ENCODE data around the gene VWF.

The VWF gene

DNA sequence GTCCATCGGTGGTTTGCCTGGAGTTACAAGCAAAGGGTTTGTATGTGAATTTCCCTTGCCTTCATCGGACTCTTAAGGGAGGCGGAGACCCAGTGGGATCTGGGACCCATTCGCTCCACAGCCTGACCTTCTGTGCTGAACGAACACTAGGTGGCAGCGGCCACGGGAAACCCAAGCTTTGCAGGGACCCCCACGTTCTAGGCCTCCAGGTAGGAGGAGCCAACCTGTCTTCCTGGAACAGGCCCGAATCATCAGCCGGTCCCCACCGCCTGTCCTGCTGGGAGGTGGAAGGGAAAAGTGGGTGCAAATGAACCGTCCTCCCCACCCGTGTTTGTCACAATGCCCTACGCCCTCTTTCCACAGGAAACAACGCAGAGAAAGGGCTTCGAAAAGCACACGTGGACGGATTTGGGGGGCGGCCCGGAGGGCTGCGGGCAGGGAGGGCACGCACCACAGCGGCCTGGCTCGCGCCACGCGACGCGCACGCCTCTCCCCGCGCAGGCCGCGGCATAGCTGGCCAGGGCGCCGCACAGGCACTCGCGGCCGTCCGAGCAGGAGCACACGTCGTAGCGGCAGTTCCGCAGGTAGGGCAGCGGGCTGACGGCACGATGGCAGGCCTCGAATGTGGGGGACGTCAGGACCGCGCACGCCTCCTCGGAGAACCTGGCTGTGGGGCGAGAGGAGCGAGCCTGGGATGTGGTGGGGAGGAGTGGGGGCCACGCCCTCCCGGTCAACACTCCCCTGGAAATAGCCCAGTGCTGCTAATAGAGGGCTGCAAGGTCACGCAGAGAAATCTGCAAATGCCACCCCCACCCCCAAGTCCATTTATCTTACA, 67.8 kb downstream of the VWF start:
- no peak for DNase-seq

DNA sequence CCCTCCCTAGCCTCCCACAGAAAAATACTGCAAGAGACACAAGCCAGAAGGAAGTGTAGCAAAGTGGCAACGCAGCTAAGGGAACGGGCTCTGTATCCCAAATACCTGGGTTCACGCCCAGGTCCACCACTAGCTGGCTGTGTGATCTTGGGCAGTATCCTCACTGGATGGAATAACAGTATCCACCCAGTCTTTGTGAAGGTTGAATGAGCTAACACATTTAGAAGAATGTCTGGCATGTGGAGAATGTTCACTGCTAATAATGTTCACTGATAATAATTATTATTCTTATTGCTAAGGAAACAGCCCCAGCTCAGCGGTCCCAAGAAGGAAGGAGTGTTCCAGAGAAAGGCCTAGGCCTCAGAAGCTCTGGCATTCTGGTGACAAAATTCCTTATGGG, 70.9 kb downstream of the VWF start:
- DNase-seq = no peak

DNA sequence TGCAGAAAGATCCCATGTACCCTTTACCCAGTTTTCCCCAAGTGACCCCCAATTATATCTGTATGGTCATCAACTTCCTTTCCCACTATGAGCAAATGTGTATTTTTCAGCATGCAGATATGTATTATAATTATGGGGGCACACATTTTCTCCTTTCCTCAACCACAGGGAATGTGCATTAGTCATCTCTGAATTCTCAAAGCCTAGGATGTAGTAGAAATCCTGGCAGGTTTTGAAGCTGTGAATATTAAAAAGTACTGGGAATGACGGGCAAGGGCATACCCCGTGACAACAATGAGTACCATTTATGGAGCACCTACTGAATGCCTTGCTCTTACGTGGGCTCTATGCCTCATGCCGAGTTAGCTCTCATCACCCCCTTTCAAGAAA, 71.5 kb downstream of the VWF start:
- DNase-seq = no peak

DNA sequence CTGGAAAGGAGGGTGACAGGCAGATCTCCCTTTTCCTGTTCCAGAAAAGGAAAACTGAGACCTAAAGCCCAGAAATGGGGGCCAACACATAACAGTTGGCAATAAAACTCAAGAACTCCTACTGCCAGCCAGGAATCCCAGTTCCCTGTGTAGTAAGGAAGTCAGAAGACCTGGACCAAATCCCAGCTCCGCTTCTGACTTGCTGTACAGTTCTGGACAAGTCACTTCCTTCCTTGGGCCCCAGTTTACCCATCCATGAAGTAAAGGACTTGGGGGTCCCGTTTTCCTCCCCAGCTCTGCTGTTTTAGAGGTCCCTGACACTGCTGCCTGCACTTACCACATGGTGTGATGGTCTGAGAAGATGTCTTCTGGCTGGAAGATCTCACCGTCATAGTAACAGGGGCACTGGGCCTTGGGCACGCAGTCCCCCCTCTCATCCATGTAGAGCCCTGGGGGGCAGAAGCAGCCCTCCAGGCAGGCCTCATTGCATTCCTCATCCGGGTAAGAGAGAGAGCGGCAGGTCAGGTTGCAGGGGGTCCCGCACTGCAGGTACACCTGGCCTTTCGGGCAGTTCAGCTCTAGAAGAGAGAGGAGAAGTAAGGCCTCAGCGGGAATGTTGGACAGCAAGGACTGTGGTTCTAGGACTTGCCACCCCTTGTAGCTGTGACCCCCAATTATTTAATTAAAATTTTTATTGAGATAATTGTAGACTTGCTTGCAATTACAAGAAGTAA, 72.1 kb downstream of the VWF start:
- no peak for DNase-seq

DNA sequence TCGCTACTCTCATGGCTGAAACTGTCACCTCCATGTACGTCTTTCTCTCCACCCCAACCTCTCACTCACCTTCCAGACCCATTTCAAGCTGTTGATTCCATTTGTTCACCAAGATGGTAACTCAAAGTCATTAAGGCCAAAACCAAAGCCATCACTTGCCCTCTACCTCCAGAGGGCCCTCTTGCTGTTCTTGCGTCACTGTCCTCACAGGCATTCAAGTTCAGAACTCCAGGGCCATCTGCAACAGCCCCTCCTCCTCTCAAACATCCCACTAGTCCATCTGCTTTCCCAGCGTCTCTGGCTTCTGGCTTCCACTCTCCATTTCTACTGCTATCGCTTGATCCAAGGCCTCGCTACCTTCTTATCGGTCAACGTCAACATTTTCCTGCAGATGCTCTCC, 74.5 kb downstream of the VWF start:
- DNase-seq = no peak

DNA sequence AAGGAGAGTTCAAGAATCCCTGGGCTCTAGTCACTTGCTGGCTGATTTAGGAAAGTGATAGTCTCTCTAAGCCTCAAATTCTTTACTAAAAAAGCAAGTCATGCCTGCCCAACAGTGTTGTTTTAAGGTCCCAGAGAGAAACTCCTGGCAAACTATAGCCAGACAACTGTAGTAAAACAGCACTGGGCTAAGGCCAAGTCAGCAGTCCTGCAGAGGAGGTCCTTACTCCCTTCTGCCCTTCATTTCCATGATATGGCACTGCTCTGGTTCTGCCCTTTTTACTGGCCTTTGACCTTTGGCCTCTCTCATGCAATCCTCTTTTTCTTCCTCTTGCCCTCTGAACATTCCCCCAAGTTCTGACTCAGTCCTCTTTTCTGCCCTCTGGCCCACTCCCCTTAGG, 74.9 kb downstream of the VWF start:
- DNase-seq = no peak

DNA sequence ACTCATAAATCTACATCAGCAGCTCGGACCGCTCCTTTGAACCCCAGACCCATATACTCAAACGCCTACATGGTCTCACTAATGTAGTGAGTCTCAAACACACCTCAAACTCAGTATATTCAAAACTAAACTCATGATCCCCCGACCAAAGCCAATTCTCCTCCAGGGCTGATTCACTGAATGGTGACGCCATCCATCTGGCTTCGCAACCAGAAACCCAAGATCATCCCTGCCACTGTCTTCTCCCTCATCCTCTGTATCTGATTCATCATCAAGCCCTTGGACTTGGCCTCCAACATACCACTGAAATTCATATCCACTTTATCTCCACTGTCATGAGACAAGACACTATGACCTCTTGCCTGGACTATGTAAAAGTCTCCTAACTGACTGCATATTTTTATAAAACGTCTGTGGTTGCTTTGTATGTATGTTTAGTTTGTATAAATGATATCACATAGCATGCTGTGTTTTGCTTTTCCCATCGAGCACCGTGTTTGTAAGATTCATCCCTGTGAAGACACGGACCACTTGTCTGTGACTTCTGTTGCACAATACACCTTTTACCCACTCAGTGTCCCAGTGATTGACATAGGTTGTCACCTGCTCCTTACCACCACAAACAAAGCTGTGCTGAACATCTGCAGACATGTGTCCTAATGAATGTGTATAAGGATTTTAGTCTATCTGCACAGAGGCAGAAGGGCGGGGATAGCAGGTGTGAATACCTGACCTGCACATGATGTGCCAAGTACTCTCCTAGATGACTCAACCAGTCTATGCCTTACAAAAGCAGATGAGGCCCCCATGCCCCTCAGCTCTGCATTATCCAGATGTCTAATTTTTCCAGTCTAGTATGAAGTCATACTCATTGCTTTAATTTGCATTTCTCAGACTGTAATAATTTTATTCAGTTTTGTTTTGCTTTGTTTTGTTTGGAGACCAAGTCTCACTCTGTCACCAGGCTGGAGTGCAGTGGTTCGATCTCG, 76.9 kb downstream of the VWF start:
- DNase-seq = peak in 1 of 2 donors; percentile 40

DNA sequence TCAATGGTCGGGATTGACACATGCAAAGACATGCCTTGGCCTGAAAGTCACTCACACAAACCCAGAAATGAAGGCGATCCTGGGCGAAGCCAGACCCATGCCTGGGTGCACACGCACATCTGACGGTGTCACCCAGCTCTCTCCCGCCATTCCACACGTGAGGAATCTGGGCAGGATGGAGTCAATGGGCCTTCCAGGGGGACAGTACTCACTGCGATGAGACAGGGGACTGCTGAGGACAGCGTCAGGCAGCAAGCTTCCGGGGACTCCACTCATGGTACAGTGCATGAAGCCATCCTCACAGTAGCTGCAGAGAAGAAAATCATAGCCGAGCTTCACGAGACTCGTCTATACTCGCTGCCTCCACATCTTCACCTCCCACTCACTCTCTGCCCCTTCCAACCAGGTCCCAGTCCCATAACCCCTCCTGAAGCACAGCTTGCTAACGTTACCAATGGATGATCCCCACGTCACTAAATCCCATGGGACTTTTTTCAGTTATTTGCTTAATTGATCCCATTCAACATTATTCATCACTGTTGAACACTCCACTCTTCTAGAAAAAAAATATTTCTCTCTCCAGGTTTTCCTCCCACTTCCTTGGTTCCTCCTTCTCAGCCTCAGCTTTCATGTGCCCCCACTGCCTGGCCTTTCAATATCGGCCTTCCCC, 77.8 kb downstream of the VWF start:
- no peak for DNase-seq

DNA sequence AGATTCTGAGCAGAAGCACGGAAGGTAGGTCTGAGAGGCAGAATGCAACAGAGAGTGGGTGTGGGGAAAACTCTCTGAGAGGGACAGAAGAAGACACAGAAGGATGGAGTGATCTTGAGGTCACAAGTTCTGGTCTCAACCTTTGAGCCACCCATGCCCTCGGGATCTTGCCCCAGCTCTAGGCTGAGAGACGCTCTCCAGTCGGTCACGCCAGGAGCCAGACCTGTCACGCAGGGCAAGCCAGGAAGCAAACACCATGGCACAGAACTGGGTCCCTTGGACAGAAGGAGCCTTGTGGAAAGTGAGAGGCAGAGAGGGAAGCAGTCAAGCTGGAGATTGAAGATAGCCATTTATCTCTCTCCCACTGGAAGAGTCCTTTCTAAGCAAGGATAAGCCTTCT, 79.0 kb downstream of the VWF start:
- no peak for DNase-seq

DNA sequence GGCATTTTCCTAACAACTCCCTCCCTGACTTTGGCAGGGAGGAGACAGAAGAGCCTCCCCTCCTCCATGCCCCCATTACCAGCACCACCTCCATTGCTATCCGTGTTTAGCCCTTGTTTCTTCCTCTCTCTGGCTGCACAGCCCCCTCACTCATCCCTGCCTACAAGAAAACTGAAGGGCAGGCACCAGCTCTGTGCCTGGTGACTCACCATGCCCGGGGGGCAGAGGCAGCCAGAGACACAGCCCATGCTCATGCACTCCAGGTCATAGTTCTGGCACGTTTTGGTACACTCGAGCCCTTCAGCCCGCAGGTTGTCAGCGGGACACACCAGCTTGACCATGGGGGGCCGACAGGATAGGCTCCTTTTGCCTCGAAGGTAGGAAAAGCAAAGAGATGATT, 80.4 kb downstream of the VWF start:
- DNase-seq = no peak

DNA sequence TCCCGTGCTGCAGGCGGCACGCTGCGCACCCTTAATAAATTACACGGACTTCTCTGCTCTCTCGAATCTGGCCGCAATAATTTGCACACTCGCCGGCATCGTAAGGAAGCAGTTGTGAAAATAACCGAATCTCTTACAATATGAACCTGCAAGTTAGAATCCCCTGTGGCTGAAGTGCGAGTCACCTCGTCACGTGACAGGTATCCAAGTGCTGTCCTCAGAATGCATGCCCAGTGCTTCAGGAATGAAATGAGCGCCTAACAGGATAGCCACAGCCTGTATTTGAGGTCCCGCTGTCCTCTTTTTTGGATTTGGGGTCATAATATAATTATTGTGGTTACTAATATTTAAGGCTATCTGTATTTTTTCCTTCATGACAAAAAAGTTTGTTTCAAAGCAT, 82.0 kb downstream of the VWF start:
- DNase-seq = no peak

DNA sequence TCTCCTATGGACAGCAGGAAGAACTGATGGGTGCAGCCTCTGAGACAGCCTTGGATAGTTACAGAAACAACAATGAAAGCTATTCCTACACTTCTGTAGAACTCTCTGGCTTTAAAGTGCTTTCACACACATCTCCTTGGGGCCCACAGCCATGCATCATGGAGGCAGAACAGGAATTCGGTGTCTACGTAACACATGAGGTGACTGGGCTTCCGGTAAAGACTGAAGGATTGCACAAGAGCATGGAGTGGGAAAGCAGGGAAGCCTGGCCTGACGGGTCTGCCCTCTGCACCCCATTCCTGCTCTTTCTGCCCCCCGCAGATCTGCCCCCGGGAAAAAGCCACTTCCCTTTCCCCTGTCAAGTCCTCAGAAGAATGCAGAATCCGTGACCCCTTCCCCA, 82.6 kb downstream of the VWF start:
- no peak for DNase-seq

DNA sequence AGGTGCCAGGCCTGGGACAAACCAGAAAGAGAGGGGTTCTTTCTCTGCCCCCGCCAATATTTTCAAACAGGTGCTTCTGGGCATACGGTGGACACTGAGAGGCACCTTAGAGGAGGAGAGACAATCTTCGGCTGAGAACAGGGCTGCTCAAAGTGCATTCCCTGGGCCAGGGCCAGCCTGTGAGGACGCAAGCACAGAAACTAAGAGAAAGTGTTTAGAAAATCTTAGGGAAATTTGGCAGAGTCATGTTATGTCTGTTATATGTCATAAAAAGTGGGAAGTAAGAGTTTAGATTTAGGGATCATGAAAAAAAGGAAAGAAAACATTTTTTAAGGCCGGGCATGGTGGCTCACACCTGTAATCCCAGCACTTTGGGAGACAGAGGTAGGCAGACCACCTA, 83.7 kb downstream of the VWF start:
- DNase-seq = no peak

DNA sequence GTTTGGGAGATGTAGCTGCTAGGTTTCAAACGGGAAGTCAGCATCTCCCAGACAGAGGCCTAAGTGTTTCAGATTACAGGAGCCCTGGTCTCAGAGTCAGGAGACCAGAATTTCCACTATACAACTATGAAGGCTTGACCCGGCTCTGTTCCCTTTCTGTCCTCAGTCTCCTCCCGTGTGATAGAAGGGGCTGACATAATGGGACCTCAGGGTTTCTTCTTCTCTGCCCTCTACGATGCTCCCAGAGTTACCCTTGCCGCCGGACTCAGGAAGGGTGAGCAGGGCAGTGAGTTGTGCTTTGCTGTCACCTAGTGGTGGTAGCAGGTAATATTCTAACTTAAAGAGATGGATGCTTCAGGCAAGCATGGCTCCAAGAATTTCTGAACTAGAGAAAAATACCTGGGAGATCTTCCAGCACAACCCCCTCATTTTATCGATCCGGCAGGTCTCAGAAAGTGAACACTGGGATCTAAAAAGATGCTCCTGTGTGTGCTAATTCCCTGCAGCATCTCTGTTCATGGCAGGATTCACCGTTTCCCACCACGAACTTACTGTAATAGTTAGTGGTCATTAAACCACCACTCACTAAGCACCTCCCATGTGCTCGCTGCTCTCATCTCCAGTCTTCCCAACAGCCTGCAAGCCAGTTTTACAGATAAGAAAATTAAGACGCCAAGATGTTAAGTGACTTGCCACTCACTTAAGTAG, 84.4 kb downstream of the VWF start:
- DNase-seq = peak; percentile 52 to 75

DNA sequence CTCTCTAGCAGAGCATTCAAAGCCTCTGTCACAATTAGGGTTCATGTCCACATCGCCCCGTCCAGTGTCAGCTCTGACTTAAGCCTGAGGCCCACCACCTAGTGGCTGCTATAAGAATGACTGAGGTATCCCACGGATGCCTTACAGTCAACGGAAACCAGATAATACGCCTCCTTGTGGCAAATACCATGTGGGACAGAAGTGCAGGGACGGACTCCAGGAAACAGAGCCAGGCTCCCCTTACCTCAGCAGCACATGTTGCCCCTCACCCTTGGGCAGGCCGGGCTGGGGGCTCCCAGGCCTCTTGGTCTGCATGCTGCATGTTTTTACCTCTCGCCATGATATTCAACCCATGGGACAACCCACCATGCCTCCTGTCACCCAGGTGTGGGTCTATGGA, 86.3 kb downstream of the VWF start:
- peak; percentile 71 to 91 for DNase-seq

DNA sequence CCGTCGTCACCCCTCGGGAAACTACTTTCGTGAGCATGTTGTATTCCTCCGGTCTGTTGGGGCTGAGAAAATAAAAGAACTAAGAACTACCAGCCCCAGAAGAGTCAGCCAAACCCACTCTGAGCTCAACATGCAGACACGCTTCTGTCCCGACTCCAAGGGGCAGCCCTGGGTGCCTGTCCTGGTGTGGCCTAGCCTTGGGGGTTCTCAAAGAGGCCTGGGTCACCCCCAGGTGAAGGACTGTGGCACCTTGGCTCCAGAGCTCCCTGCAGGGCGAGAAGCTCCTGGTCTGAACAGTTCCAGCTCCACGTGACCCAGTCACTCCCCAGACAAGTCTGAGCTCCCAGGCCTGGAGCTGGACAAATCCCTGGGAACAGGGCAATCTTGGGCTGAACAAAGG, 87.0 kb downstream of the VWF start:
- no peak for DNase-seq

DNA sequence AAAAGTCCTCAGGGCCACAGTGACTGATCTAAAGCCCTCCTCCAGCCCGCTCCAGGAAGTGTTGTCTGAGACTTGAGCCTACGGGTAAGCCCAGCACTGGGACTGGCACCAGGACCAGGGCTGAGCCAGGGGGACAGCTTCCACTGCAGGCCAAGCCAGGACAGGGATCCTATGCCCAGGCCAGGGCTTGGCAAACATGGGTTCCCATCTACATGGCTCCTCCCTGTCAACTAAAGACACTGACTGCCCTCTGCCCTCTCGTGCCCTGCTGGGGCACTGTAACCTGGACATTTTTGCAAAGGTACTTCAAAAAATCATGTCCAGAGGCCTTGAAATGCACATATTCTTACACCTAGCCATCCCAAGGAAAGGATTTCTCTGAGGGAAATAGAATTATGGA, 88.0 kb downstream of the VWF start:
- no peak for DNase-seq

DNA sequence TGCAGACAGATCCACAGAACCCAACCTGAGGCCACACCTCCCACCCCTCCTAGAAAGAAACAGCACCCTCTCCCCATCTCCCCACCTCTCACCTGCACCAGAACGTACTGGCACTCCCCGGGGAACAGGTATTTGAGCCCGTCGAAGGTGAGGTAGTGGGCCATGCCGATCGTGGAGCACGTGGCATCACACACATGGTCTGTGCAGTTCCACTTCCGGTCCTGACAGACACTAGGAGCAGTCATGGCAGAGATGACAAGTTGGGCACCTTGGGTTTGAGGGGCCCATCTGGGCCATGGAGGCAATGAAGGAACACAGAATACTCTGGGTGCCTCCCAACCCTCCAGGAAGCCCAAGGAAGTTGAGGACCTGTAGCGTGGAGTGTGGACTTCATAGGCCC, 89.9 kb downstream of the VWF start:
- DNase-seq = no peak

DNA sequence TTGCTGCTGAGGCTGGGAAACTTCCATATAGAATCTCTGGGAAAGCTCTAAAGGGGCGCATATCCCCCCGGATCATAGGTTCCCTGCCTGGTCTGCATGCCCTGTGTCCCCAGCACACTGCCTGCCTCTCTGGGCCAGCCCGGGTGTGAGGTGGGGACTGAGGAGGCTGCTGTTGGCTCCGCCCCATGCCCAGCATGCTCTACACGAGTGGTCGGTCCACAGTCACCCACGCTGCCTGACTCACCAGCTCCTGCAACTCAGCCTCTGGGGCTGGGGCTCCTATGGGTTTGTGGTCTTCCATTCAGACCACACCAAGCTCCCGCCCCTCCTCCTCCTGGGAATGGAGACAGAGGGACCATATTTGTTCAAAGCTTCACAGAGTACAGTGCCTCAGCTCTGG, 90.9 kb downstream of the VWF start:
- DNase-seq = no peak

DNA sequence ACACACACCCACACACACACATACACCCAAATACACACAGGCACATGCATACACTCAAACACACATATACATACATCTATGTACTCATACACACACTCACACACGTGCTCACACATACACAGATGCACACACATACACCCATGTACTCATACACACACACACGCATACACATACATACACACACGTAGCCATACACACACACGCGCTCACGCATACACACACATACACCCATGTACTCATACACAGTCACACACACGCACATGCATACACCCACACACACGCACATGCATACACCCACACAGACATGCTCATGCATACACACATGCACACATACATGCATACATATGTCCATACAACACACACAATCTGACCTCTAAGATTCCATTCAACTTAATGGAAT, 91.7 kb downstream of the VWF start:
- DNase-seq = no peak

DNA sequence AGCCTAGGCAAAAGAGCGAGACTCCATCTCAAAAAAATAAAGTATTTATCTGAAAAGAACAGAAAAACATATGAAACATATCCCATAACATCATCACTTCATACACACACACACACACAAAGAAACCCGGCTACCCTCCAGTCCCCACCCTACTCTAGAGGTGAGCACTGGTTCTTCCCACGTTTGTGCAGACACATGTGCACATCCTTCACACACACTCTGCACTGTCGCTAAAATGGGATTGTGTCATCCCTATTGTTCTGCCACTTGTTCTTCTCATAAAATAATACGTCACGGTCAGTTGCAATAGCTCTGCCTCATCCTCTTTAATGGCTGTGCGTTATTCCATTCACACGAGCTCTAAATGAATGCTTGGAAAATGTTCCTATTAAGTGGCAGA, 93.5 kb downstream of the VWF start:
- DNase-seq = no peak

DNA sequence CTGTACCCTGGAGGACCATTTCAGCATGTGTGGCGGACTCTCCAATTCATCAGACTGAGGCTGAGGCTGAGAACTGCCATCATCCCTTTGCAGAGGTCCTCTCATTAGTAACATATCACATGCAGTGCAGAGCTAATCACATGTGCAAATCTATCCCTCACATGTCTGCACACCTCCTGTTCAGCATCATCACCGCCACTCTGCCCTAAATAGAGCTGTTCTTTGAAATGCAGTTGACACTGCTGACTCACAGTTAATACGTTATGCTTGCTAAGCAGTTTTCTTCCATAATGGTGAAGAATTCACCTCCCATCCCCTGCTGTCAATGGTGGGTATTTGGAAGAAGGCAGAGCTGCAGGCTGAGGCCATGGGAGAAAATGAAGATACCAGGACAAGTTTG, 94.4 kb downstream of the VWF start:
- no peak for DNase-seq
